Stimulated activated CD4-positive, alpha-beta T cell treated with anti-CD3 and anti-CD28 coated beads, Interleukin-4, amount 100 ng/mL, for 1 hour (primary cell): Measurements from ENCODE around the gene FOXD3.

Experiments
- DNase-seq: peaks from one replicate; pipeline ENCODE4 v3.0.0-alpha.2; 2020

FOXD3 gene

DNA sequence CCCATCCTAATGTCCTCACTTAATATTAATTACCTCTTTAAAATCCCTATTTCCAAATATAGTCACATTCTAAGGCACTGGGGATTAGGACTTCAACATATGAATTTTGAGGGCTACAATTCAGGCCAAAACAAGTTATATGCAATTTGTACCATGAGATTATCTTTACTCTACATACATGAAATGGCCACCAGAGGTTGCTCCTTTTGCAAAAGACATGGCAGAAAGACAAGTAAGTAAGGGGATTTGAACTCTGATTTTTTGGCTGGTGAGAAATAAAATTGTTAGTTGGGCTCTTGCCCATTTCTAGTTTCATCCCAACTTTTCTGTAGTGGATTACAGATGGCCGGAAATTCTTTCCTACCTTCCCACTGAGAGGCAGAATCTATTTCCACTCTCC lies 40.2 kb downstream of the FOXD3 start:
- no peak for DNase-seq

DNA sequence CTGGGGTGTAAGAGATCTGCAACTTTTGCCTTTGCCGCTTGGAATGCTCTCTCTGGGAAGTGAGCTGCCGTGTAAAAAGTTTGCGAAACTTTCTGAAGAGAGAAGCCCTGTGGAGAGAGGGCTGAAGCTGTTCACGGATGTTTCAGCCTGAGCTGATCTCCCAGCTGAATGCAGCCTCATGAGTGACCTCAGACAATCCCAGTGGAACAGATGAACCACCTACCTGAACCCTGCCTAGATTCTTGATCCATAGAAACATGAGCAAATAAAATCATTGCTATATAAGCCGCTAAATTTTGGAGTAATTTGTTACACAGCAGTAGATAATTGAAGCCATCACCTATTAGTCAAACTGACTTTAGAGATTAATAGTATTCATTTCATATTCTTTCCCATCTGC lies 40.6 kb downstream of the FOXD3 start:
- no peak for DNase-seq

DNA sequence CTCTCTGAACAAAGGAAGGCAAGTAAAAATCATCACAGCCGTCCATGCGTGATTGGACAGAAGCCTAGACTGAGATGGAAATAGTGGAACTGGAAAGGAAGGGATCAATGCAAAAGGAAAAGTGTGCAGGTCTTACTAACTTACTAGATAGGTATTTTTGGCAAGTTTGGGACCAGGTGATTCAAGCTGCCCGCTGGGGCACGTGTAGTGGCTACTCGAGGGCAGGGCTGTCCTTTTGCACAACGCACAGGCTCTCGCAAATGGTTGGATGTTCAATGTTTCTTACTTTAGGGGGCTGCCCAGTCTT lies 44.5 kb downstream of the FOXD3 start:
- DNase-seq: no peak

DNA sequence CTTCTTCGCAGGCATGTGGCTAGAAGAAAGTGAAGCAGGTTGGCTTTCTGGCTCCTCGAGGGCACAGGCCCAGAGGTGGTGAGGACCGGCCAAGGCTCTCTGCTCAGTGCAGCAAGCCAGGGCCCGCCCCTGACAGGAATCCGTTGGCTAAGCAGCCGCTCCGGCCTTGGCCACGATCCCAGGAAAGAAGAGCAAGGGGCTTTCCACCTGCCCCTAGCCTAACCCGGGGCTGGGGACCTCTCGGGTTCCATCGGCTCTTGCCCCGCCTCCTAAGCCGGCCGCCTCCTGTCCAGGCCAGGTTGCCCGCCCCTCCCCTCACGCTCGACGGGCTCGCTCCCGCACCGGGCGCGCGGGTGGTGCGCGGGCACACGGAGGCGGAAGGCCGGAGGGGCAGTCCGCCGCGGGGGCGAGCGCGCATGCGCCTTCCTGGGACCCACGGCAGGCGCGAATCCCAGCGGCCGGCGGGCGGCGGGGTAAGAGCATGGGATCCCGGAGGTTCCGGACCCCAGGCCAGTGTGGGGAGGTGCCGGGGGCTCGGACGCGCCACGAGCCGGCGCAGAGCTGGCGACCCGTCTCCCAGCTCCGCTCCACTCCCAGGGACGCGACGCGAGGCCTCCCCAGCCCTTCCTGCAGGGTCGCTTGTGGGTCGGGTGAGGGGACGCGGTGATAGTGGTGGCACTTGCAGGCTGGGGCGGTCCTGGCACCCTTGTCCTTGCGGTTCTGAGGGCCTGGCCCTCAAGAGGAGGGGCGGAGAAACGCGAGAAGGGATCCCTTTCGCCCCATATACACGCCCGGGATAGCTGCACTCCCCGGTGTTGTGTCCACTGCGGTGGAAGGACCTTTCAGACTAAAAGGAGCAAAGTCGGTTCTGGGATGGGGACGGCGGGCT lies 45.1 kb downstream of the FOXD3 start, which contains the start of gene ALG6:
TSS of gene ALG6 (plus strand) at position 413 of the 889 bp plus-strand sequence. CDS start 3,351 bp downstream, outside the sequence.
- peak; percentile 93 for DNase-seq

DNA sequence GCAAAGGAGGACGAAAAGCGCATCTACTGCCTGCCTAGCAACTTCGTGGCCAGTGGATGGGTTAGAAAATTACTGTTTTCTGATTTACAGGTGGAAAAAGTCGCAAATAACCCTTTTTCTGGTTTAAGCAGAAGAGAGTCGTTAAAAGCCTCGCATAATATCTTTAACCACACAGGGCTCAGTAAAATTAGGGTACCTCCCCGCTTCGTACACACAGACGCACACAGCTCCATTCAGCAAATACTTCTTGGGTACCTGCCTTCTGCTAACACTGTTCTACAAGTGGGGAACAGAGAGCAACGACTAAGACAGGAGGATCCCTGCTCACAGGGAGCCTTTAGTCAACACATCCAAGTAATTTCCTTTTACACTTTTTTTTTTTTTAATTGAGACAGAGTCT lies 45.8 kb downstream of the FOXD3 start:
- no peak for DNase-seq
